Jurkat, Clone E6-1 (cell line): ENCODE data around the gene SPDYC.
"Not testable (repeated sequence)": the region's sequence is repeated elsewhere in the genome, so short reads cannot be mapped to it uniquely, and the experiment has no call there.

Experiments used
- DNase-seq: peaks from one replicate; pipeline ENCODE4 v3.0.0-alpha.2; 2011; ENCODE audit warnings: low read depth, low spot score
- H3K4me3 ChIP-seq: 2 replicates; pipeline ENCODE4 v1.5.1; 2011; ENCODE audit warnings: mild to moderate bottlenecking, low read length, control low read depth, moderate library complexity

Gene SPDYC

GRCh38 chr11:65132988-65133700 lies 36.9 kb upstream of the SPDYC start:
- H3K4me3 ChIP-seq: peak overlapping the region; percentile 88
- DNase-seq: no peak

- H3K4me3 ChIP-seq: peak overlapping the region; percentile 88
- DNase-seq: no peak
Observed at GRCh38 chr11:65133724-65134123, 36.3 kb upstream of the SPDYC start.

DNA sequence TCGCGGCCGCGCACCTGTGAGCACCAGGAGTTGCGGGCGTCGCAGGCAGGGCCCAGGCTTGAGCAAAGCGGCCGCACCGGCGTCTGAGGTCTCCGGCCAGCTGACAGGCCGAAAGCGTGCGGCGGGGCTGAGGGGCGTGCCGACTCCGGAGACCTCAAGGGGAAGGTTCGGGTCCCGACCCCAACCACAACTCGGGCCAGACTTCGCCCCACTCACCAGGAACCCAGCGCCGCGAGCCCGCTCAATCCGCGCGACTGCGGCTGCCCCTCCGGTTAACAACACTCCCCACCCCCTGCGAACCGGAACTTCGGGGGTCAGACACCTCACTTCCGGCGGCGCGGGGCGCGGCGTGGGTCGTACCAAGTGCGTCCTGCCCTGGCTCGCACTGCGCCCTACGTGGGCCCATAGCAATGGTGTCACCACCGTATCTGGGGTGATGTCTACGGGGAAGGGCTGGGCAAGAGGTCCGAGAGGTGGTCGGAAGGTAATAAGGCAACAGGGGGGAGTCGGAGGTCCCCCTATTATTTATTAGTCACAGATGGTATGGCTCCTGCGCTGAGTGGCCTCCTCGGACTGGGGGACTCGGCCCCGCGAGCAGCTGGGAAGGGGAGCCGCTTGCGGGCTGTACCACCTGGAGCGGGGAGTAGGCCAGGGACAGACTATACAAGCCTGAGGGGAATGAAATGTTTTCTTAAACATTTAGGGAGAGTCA lies 35.6 kb upstream of the SPDYC start, which contains the start of gene SYVN1:
Gene SYVN1, minus strand, starts transcription at position 280 of the 712 bp plus-strand sequence. CDS start 918 bp downstream, outside the sequence.
- H3K4me3 ChIP-seq: peak within 1 kb of the TSS; percentile 88
- peak; percentile 80 for DNase-seq

DNA sequence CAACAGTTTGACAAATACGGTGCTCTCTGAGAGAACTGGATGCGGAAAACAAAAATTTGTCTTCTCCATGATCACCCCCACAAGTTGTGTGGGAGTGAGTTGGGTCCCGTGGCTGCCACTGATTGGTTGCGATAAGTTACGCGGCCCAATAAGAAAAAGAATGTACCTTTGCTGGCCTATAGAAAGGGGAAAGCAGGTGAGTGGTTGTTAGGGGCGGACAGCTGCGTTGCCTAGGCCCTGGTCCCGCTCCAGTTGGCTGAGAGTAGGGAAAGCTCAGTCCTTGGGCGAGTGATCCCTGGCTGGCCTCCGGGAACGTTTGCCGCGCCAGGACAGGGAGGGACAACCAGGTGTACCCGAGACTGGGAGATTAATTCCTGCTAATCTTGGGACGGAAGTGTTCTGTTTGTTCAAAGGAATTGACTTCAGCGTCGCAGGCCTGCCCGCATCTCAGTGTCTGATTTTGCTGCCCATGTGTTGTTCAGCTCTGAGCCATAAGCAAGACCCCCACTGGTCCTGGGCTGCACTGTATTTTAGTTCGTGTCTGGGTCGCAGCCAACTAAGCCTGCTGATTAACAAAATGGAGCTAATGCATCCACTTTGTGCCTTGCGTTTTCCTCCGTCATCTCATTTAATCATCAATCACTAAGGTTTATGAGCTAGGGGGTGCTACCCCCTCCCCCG lies 34.9 kb upstream of the SPDYC start:
- peak overlapping the region; percentile 88 for H3K4me3 ChIP-seq
- peak; percentile 94 for DNase-seq

DNA sequence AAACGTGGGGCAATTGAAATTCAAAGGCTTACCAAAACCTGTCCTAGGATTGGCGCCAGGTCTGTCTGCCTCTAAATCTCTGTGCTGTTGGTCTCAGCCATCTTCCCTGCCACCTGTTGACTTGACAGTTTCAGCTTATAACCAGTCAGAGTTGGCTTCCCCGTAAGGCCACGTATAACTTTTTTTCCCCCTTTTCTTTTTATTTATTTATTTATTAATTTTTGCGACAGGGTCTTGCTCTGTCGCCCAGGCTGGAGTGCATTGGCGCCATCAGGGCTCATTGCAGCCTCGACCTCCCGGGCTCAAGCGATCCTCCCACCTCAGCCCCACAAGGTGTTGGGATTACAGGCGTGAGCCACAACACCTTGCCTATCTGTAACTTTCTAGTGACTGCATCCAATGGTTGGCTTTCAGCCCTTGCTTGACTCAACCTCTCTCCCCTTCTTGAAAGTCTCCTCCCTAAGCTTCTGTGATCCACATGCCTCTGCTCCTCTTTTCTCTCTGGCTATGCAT lies 34.3 kb upstream of the SPDYC start:
- DNase-seq: no peak
- peak overlapping the region; percentile 88 for H3K4me3 ChIP-seq

DNA sequence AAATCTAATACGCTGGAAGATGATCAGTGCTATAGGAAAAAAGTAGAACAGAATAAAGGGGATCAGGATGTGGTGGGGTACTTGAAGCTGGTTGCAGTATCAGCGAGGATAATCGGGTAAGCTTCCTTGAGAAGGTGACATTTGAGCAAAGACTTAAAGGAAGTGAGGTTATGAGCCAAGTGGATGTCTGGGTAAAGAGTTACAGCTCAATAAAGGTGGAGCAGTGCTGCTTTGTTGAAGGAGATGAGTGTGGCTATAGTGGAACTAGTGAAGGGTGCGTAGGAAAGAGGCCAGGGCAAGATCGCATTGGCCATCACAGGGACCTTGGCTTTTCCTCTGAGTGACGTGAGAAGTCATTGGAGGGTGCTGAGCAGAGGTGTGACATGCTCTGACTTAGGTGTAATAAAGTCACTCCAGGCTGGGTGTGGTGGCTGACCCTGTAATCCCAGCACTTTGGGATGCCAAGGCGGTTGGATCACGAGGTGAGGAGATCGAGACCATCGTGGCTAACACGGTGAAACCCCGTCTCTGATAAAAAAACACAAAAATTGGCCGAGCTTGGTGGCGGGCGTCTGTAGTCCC lies 33.4 kb upstream of the SPDYC start:
- no peak for DNase-seq
- no peak overlapping the region for H3K4me3 ChIP-seq

- no peak overlapping the region for H3K4me3 ChIP-seq
- DNase-seq: no peak
Observed at GRCh38 chr11:65141896-65142494, 28.0 kb upstream of the SPDYC start.

GRCh38 chr11:65147352-65148075 lies 22.5 kb upstream of the SPDYC start:
- DNase-seq: no peak
- H3K4me3 ChIP-seq: no peak overlapping the region

DNA sequence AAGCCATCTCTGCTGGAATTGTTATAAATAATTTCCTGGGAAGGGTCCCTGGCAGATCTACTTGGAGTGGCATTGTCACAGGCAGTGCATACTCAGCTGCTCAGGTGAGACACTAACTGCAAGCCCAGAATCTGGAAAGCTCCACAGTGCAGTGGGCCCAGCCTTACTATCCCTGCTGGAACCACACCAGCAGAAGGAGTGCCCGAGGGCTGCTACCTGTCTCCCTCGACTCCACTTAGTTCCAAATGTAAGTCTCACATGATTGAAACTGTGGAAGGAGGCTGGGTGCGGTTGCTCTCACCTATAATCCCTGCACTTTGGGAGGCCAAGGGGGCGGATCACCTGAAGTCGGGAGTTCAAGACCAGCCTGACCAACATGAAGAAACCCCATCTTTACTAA lies 21.4 kb upstream of the SPDYC start:
- H3K4me3 ChIP-seq: no peak overlapping the region
- no peak for DNase-seq

DNA sequence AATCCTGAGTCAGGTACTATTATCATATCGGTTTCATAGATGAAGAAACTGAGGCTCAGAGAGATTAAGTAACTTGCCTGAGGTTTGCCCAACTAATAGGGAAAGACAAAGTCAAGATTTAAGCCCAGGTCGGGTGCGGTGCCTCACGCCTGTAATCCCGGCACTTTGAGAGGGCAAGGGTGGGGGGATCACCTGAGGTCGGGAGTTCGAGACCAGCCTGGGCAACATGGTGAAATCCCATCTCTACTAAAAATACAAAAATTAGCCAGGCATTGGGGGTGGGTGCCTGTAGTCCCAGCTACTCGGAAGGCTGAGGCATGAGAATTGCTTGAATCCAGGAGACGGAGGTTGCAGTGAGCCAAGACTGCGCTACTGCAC lies 19.9 kb upstream of the SPDYC start:
- not testable (repeated sequence) for DNase-seq, H3K4me3 ChIP-seq

- H3K4me3 ChIP-seq: no peak overlapping the region
- DNase-seq: no peak
Observed at GRCh38 chr11:65150509-65151299, 19.3 kb upstream of the SPDYC start.

- no peak for DNase-seq
- no peak overlapping the region for H3K4me3 ChIP-seq
Observed at GRCh38 chr11:65151331-65151899, 18.6 kb upstream of the SPDYC start.

GRCh38 chr11:65152122-65152521 lies 17.9 kb upstream of the SPDYC start:
- H3K4me3 ChIP-seq: no peak overlapping the region
- no peak for DNase-seq

DNA sequence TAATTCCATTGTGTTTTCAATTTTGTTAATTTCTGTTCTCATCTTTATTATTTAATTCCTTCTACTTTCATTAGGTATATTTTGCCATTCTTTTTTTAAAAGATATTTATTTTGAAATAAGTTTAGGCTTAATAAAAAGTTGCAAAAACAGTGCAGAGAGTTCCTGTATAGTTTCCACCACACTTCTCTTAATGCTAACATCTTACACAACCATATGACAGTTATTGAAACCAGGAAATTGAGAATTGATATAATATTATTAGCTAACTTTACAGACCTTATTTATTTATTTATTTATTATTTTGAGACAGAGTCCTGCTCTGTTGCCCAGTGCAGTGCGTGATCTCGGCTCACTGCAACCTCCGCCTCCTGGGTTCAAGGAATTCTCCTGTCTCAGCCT lies 13.8 kb upstream of the SPDYC start:
- no peak overlapping the region for H3K4me3 ChIP-seq
- DNase-seq: no peak

GRCh38 chr11:65156926-65157325 lies 13.1 kb upstream of the SPDYC start:
- no peak for DNase-seq
- H3K4me3 ChIP-seq: no peak overlapping the region

DNA sequence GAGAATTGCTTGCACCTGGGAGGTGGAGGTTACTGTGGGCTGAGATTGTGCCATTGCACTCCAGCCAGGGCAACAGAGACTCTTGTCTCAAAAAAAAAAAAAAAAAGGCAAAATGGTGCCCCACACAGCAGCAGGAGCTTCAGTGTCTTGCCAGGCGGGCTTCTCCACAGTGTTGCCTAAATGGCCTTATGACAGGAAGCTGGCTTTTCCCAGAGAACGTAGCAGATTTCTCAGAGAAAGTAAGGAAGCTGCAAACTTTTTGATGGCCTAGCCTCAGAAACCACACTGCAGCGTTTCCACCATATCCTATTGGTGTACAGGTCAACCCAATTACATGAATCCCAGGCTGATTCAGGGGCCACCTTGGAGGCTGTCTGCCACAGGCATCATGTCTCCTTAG lies 12.7 kb upstream of the SPDYC start:
- H3K4me3 ChIP-seq: no peak overlapping the region
- no peak for DNase-seq

DNA sequence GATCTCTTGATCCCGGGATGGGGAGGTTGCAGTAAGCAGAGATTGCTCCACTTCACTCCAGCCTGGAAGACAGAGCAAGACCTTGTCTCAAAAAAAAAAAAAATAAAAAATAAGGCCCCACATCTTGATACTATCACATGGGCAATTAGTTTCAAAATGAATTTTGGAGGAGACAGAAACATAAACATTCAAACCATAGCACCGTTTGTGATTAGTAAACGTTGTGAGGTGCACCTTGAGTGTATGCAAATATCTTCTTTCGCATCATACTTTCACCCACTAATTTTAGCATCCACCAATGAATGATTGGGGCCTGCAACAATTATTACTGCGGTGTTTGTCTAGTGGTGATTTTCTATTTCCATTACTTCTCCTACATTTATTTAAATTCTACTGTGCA lies 11.0 kb upstream of the SPDYC start:
- no peak overlapping the region for H3K4me3 ChIP-seq
- no peak for DNase-seq

GRCh38 chr11:65160643-65161042 lies 9.4 kb upstream of the SPDYC start:
- no peak for DNase-seq
- H3K4me3 ChIP-seq: no peak overlapping the region
